HAP-1 (cell line): ENCODE data around the gene CEP350.

Source experiments
- DNase-seq, 2 experiments: peaks; one replicate each; pipeline ENCODE4 v3.0.0-alpha.2; 2016 to 2020; ENCODE audit warnings: low spot score in 2 of 2
- H3K27me3 ChIP-seq: fragments of 250-450 bp; sonication (Bioruptor Pico); 2 replicates; pipeline ENCODE4 v1.5.1; 2020; ENCODE audit warnings: low read depth, mild to moderate bottlenecking, moderate library complexity
- H3K36me3 ChIP-seq: fragments of 250-450 bp; sonication (Bioruptor Pico); replicated peaks from 2 replicates; pipeline ENCODE4 v1.5.1; 2020; ENCODE audit warnings: mild to moderate bottlenecking
- H3K4me1 ChIP-seq: fragments of 250-450 bp; sonication (Bioruptor Pico); 2 replicates; pipeline ENCODE4 v1.5.1; 2020; ENCODE audit warnings: mild to moderate bottlenecking
- H3K4me3 ChIP-seq: fragments of 250-450 bp; sonication (Bioruptor Pico); 2 replicates; pipeline ENCODE4 v1.5.1; 2020; ENCODE audit warnings: mild to moderate bottlenecking, moderate library complexity
- H3K9me3 ChIP-seq: fragments of 250-450 bp; sonication (Bioruptor Pico); 2 replicates; pipeline ENCODE4 v1.5.1; 2020; ENCODE audit warnings: mild to moderate bottlenecking, moderate library complexity
- in situ Hi-C: fragments of 300-500 bp; cut with MboI; formaldehyde crosslinking; loops from 3 replicates; pipeline ENCODE4 v1.14.3; 2020; ENCODE audit warnings: low sequenced_read_pairs, inconsistent platforms, mixed read lengths

The CEP350 gene

GRCh38 chr1:180143359-180143758, 188.7 kb downstream of the CEP350 start:
- H3K4me1 ChIP-seq, result no peaks in the 10 kb centered on the region
- in situ Hi-C loops, result no loop called here
- DNase-seq, result no peak
- no peaks in the 10 kb centered on the region for H3K9me3 ChIP-seq
- no peaks in the 10 kb centered on the region for H3K27me3 ChIP-seq
- H3K4me3 ChIP-seq, result no peak overlapping the region
- H3K36me3 ChIP-seq, result no peaks in the 10 kb centered on the region

GRCh38 chr1:180144659-180145357, 190.2 kb downstream of the CEP350 start:
- DNase-seq, result no peak
- H3K4me1 ChIP-seq, result no peaks in the 10 kb centered on the region
- H3K9me3 ChIP-seq, result no peaks in the 10 kb centered on the region
- no peaks in the 10 kb centered on the region for H3K27me3 ChIP-seq
- no peaks in the 10 kb centered on the region for H3K36me3 ChIP-seq
- in situ Hi-C loops, result no loop called here
- no peak overlapping the region for H3K4me3 ChIP-seq

- Histone ChIP-seq H3K27me3 (no peaks in the 10 kb centered on the region), H3K9me3 (no peaks in the 10 kb centered on the region), H3K36me3 (no peaks in the 10 kb centered on the region), H3K4me1 (no peaks in the 10 kb centered on the region), H3K4me3 (no peak overlapping the region)
- no peak for DNase-seq
- in situ Hi-C loops, result no loop called here
These were observed 190.8 kb downstream of the CEP350 start for GRCh38 chr1:180145446-180145845.

GRCh38 chr1:180150982-180151381, 196.4 kb downstream of the CEP350 start:
- in situ Hi-C loops, result no loop called here
- no peak for DNase-seq
- Histone ChIP-seq H3K27me3 (no peaks in the 10 kb centered on the region), H3K4me1 (peaks cover 4% of the 10 kb centered on the region; the same call in 1 of the 2 replicates), H3K36me3 (no peaks in the 10 kb centered on the region), H3K9me3 (no peaks in the 10 kb centered on the region), H3K4me3 (no peak overlapping the region)

- Histone ChIP-seq H3K9me3 (no peaks in the 10 kb centered on the region), H3K36me3 (no peaks in the 10 kb centered on the region), H3K4me1 (peaks cover 5% of the 10 kb centered on the region; the same call in 1 of the 2 replicates), H3K27me3 (no peaks in the 10 kb centered on the region), H3K4me3 (no peak overlapping the region)
- in situ Hi-C loops, result no loop called here
- no peak for DNase-seq
These were observed 196.9 kb downstream of the CEP350 start for GRCh38 chr1:180151508-180151907.

- Histone ChIP-seq H3K4me3 (no peak overlapping the region), H3K9me3 (no peaks in the 10 kb centered on the region)
- in situ Hi-C loops, result no loop called here
These were observed 198.0 kb downstream of the CEP350 start for GRCh38 chr1:180152588-180152987.

GRCh38 chr1:180153032-180153431, 198.4 kb downstream of the CEP350 start:
- no peaks in the 10 kb centered on the region for H3K36me3 ChIP-seq
- in situ Hi-C loops, result no loop called here
- no peaks in the 10 kb centered on the region for H3K9me3 ChIP-seq
- H3K4me3 ChIP-seq, result no peak overlapping the region
- peaks cover 5% of the 10 kb centered on the region; the same call in 1 of the 2 replicates for H3K4me1 ChIP-seq
- no peaks in the 10 kb centered on the region for H3K27me3 ChIP-seq
- DNase-seq, result no peak

More at GRCh38 chr1:180152588-180152987, 198.0 kb downstream of the CEP350 start:
- Histone ChIP-seq H3K27me3 (no peaks in the 10 kb centered on the region), H3K4me1 (peaks cover 5% of the 10 kb centered on the region; the same call in 1 of the 2 replicates), H3K36me3 (no peaks in the 10 kb centered on the region)
- DNase-seq, result no peak

GRCh38 chr1:180154003-180154324, 199.4 kb downstream of the CEP350 start:
- in situ Hi-C loops, result no loop called here
- Histone ChIP-seq H3K9me3 (no peaks in the 10 kb centered on the region), H3K4me3 (peak overlapping the region; percentile 62), H3K36me3 (no peaks in the 10 kb centered on the region), H3K27me3 (no peaks in the 10 kb centered on the region), H3K4me1 (peaks cover 5% of the 10 kb centered on the region; the same call in 1 of the 2 replicates)
- DNase-seq, result no peak

GRCh38 chr1:180154325-180155181, 199.9 kb downstream of the CEP350 start, which contains the start of gene QSOX1:
Gene QSOX1, plus strand, starts transcription at chr1:180154869. Its CDS starts 39 bp downstream, at chr1:180154908.
- in situ Hi-C loops, result no loop called here
- H3K9me3 ChIP-seq, result no peaks in the 10 kb centered on the region
- H3K27me3 ChIP-seq, result no peaks in the 10 kb centered on the region
- peak within 1 kb of the TSS; percentile 62 for H3K4me3 ChIP-seq
- peak; percentile 74 to 88 for DNase-seq
- no peaks in the 10 kb centered on the region for H3K36me3 ChIP-seq
- H3K4me1 ChIP-seq, result peaks cover 5% of the 10 kb centered on the region; the same call in 1 of the 2 replicates

GRCh38 chr1:180155182-180155682, 200.6 kb downstream of the CEP350 start:
- Histone ChIP-seq H3K27me3 (no peaks in the 10 kb centered on the region), H3K9me3 (no peaks in the 10 kb centered on the region), H3K4me3 (peak overlapping the region; percentile 62), H3K36me3 (no peaks in the 10 kb centered on the region), H3K4me1 (peaks cover 5% of the 10 kb centered on the region; the same call in 1 of the 2 replicates)
- in situ Hi-C loops, result no loop called here
- peak in 1 of 2 experiments; percentile 46 for DNase-seq

GRCh38 chr1:180156201-180156600, 201.6 kb downstream of the CEP350 start:
- Histone ChIP-seq H3K4me3 (no peak overlapping the region), H3K27me3 (no peaks in the 10 kb centered on the region), H3K4me1 (peaks cover 6% of the 10 kb centered on the region), H3K36me3 (no peaks in the 10 kb centered on the region), H3K9me3 (no peaks in the 10 kb centered on the region)
- in situ Hi-C loops, result no loop called here
- DNase-seq, result no peak

GRCh38 chr1:180156631-180157091, 202.1 kb downstream of the CEP350 start:
- in situ Hi-C loops, result no loop called here
- Histone ChIP-seq H3K9me3 (no peaks in the 10 kb centered on the region), H3K4me1 (peaks cover 9% of the 10 kb centered on the region), H3K36me3 (no peaks in the 10 kb centered on the region), H3K4me3 (no peak overlapping the region), H3K27me3 (no peaks in the 10 kb centered on the region)
- no peak for DNase-seq

GRCh38 chr1:180157108-180157507, 202.5 kb downstream of the CEP350 start:
- H3K4me3 ChIP-seq, result no peak overlapping the region
- DNase-seq, result no peak
- no peaks in the 10 kb centered on the region for H3K27me3 ChIP-seq
- H3K4me1 ChIP-seq, result peaks cover 9% of the 10 kb centered on the region
- in situ Hi-C loops, result no loop called here
- no peaks in the 10 kb centered on the region for H3K36me3 ChIP-seq
- H3K9me3 ChIP-seq, result no peaks in the 10 kb centered on the region

- no peaks in the 10 kb centered on the region for H3K27me3 ChIP-seq
- H3K4me1 ChIP-seq, result peaks cover 9% of the 10 kb centered on the region
- no peaks in the 10 kb centered on the region for H3K36me3 ChIP-seq
- H3K4me3 ChIP-seq, result no peak overlapping the region
- no peaks in the 10 kb centered on the region for H3K9me3 ChIP-seq
- DNase-seq, result no peak
- in situ Hi-C loops, result no loop called here
These were observed 203.0 kb downstream of the CEP350 start for GRCh38 chr1:180157576-180158057.
